Sigmoid colon (tissue), 7 donors: ENCODE data around the gene RGS8. TPM values are rescaled to one million over a fixed set of nuclear protein-coding genes. Genes with fewer than 3 reads are reported as not detected.

Experiments used
- DNase-seq: peaks from one replicate; pipeline ENCODE4 v3.0.0-alpha.2; 2019
- H3K27ac ChIP-seq, 4 donors: fragments of 200-600 bp; sonication (generic); one replicate each; pipeline ENCODE4 v1.5.1; 2016 to 2019; ENCODE audit warnings: mild to moderate bottlenecking in 1 of 4
- H3K27me3 ChIP-seq, 3 donors: fragments of 200-600 bp; sonication (generic); one replicate each; pipeline ENCODE4 v1.5.1; 2019; ENCODE audit warnings: mild to moderate bottlenecking in 1 of 3
- H3K36me3 ChIP-seq, 4 donors: fragments of 200-600 bp; sonication (generic); one replicate each; pipeline ENCODE4 v1.5.1; 2016 to 2019
- H3K4me1 ChIP-seq, 4 donors: fragments of 200-600 bp; sonication (generic); one replicate each; pipeline ENCODE4 v1.5.1; 2017 to 2019
- H3K4me3 ChIP-seq, 4 donors: fragments of 200-600 bp; sonication (generic); one replicate each; pipeline ENCODE4 v1.5.1; 2017 to 2019; ENCODE audit warnings: mild to moderate bottlenecking in 2 of 4, moderate library complexity in 1 of 4
- H3K9me3 ChIP-seq, 4 donors: fragments of 200-600 bp in 3 of 4; sonication (generic) in 3 of 4; one replicate each; pipeline versions ENCODE4 v1.5.1 to v1.6.1; 2013 to 2019
- EP300 ChIP-seq, 4 donors: sonication (generic); formaldehyde crosslinking; IDR thresholded peaks; one replicate each; pipeline ENCODE4 v1.6.1; 2017; ENCODE audit warnings: antibody characterized with exemption in 4 of 4
- POLR2A ChIP-seq, 2 donors: fragments of 450-650 bp; IDR thresholded peaks; one replicate each; pipeline ENCODE4 v1.6.1; 2016; ENCODE audit warnings: antibody characterized with exemption in 2 of 2, mild to moderate bottlenecking in 2 of 2, moderate library complexity in 2 of 2
- POLR2AphosphoS5 ChIP-seq, 4 donors: sonication (generic); formaldehyde crosslinking; IDR thresholded peaks; one replicate each; pipeline ENCODE4 v1.6.1; 2017; ENCODE audit warnings: antibody characterized with exemption in 4 of 4
- WGBS, 2 donors: extraction: QIAGEN DNeasy Blood & Tissue Kit; methylation state at CpG; one replicate each; pipeline ENCODE4 v1.1.7; 2013; 5-methylcytosine and 5-hydroxymethylcytosine counted together
- intact Hi-C: fragments of 100-400 bp; cut with DNase I; formaldehyde crosslinking; loops from one replicate; pipeline ENCODE4 v1.15.1; 2023
- polyA plus RNA-seq, 3 donors: library from polyadenylated mRNA; stranded (reverse); fragments of 200-250 nt; gene quantifications; one replicate each; pipeline ENCODE4 v1.2.3, GENCODE V29; 2013
- total RNA-seq, 4 donors: library from RNA; depleted of rRNA; stranded (reverse); fragments of >200 nt; gene quantifications; one replicate each; pipeline ENCODE4 v1.1.0, GENCODE V29; 2016
- TF ChIP-seq, protein P1 (sequence below), 4 experiments: fragments of 450-650 bp in 3 of 4; fragments of 200-600 bp in 1 of 4; IDR thresholded peaks; one replicate each; pipeline ENCODE4 v1.5.1; 2016 to 2019; ENCODE audit warnings: antibody characterized with exemption in 4 of 4, mild to moderate bottlenecking in 3 of 4, moderate library complexity in 2 of 4
- donor health status: healthy with polysubstance abuse.
- donor health status: Bipolar disorder and iron deficiency.
- donor health status: healthy.

The RGS8 gene
- total and polyA plus RNA-seq, 7 donors: under 0.01 to 0.54 (median 0.04) TPM; not detected in 4

DNA sequence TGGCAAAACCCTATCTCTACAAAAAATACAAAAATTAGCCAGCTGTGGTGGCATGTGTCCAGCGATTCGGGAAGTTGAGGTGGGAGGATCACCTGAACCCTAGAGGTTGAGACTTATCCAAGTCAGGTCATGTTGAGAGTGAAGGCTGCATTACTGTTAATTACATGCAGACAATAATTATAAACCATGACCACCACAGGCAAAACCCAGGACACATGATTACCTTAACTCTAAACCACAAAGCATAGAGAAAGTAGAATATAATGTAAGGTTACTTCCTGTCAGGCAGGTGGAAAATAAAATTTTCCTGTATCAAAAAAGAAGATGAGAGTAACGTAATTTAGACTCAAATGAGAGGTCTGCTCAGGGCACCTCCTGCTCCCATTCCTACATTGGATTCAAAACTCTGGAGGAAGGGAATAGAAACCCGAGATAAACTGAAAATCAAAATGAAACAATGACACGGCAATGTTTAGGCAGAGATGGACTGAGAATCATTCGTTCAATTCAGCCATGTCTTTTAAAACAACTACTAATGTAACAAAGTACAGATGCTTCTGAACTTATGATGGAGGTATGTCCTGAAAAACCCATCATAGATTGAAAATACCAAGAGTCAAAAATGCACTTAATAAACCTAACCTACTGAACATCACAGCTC lies 33.6 kb downstream of the RGS8 start:
- no peak overlapping the region for H3K27ac ChIP-seq
- TF ChIP-seq POLR2A (IDR thresholded peaks at IDR 0.05): no peak
- no peak for TF ChIP-seq POLR2AphosphoS5 (IDR thresholded peaks at IDR 0.05)
- no peak for TF ChIP-seq EP300 (IDR thresholded peaks at IDR 0.05)
- TF ChIP-seq, protein P1, sequence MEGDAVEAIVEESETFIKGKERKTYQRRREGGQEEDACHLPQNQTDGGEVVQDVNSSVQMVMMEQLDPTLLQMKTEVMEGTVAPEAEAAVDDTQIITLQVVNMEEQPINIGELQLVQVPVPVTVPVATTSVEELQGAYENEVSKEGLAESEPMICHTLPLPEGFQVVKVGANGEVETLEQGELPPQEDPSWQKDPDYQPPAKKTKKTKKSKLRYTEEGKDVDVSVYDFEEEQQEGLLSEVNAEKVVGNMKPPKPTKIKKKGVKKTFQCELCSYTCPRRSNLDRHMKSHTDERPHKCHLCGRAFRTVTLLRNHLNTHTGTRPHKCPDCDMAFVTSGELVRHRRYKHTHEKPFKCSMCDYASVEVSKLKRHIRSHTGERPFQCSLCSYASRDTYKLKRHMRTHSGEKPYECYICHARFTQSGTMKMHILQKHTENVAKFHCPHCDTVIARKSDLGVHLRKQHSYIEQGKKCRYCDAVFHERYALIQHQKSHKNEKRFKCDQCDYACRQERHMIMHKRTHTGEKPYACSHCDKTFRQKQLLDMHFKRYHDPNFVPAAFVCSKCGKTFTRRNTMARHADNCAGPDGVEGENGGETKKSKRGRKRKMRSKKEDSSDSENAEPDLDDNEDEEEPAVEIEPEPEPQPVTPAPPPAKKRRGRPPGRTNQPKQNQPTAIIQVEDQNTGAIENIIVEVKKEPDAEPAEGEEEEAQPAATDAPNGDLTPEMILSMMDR (IDR thresholded peaks at IDR 0.05): no peak
- H3K27me3 ChIP-seq: no peaks in the 10 kb centered on the region
- intact Hi-C loops: no loop called here
- 81 to 92% methylated on average over 6 of the region's 6 CpGs for WGBS, 2 donors
- no peak overlapping the region for H3K4me3 ChIP-seq
- H3K36me3 ChIP-seq: no peaks in the 10 kb centered on the region
- H3K4me1 ChIP-seq: no peaks in the 10 kb centered on the region
- no peak for DNase-seq
- H3K9me3 ChIP-seq: no peaks in the 10 kb centered on the region

GRCh38 chr1:182649041-182649440 lies 35.3 kb downstream of the RGS8 start:
- Histone ChIP-seq H3K27ac (no peak overlapping the region), H3K36me3 (no peaks in the 10 kb centered on the region), H3K4me1 (no peaks in the 10 kb centered on the region), H3K9me3 (no peaks in the 10 kb centered on the region), H3K27me3 (no peaks in the 10 kb centered on the region), H3K4me3 (no peak overlapping the region)
- no peak for DNase-seq
- intact Hi-C loops: no loop called here
- 92 to 94% methylated on average over 7 of the region's 7 CpGs for WGBS, 2 donors
- TF ChIP-seq, protein P1 (IDR thresholded peaks at IDR 0.05): no peak
- no peak for TF ChIP-seq EP300 (IDR thresholded peaks at IDR 0.05)
- no peak for TF ChIP-seq POLR2A (IDR thresholded peaks at IDR 0.05)
- no peak for TF ChIP-seq POLR2AphosphoS5 (IDR thresholded peaks at IDR 0.05)

GRCh38 chr1:182646739-182647138 lies 37.6 kb downstream of the RGS8 start:
- no peaks in the 10 kb centered on the region for H3K9me3 ChIP-seq
- H3K4me3 ChIP-seq: no peak overlapping the region
- H3K4me1 ChIP-seq: no peaks in the 10 kb centered on the region
- no peaks in the 10 kb centered on the region for H3K36me3 ChIP-seq
- no peaks in the 10 kb centered on the region for H3K27me3 ChIP-seq
- H3K27ac ChIP-seq: no peak overlapping the region
- TF ChIP-seq EP300 (IDR thresholded peaks at IDR 0.05): no peak
- TF ChIP-seq, protein P1 (IDR thresholded peaks at IDR 0.05): no peak
- no peak for TF ChIP-seq POLR2A (IDR thresholded peaks at IDR 0.05)
- no peak for TF ChIP-seq POLR2AphosphoS5 (IDR thresholded peaks at IDR 0.05)
- intact Hi-C loops: no loop called here
- no peak for DNase-seq
- 10 to 64% methylated on average over 2 of the region's 2 CpGs for WGBS, 2 donors

GRCh38 chr1:182644886-182645285 lies 39.5 kb downstream of the RGS8 start:
- DNase-seq: no peak
- H3K36me3 ChIP-seq: no peaks in the 10 kb centered on the region
- no peak overlapping the region for H3K27ac ChIP-seq
- H3K4me1 ChIP-seq: no peaks in the 10 kb centered on the region
- TF ChIP-seq POLR2AphosphoS5 (IDR thresholded peaks at IDR 0.05): no peak
- TF ChIP-seq POLR2A (IDR thresholded peaks at IDR 0.05): no peak
- TF ChIP-seq, protein P1 (IDR thresholded peaks at IDR 0.05): no peak
- no peak for TF ChIP-seq EP300 (IDR thresholded peaks at IDR 0.05)
- intact Hi-C loops: no loop called here
- H3K9me3 ChIP-seq: no peaks in the 10 kb centered on the region
- WGBS, 2 donors: 80 to 85% methylated on average over 4 of the region's 4 CpGs
- H3K27me3 ChIP-seq: no peaks in the 10 kb centered on the region
- no peak overlapping the region for H3K4me3 ChIP-seq

DNA sequence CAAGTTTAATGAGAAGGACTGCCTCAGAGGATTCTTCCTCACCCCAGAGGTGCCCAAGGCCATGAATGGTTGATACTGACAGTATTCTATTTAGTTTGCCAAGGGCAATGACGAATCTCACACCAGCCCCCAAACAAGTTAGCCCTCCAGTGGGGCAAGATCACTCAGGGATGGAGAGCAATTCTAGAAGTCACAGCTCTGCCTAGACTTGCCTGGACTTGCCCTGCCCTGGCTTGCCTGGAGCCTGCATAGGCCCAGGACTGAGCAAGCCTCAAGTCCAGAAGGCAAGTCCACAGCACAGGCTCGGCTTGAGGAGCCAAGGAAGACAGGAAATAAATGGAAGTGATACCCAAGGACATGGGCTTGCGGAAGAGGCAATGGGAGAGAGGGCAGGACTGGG lies 40.7 kb downstream of the RGS8 start:
- H3K4me3 ChIP-seq: no peak overlapping the region
- intact Hi-C loops: no loop called here
- no peak for DNase-seq
- no peak overlapping the region for H3K27ac ChIP-seq
- no peaks in the 10 kb centered on the region for H3K4me1 ChIP-seq
- TF ChIP-seq, protein P1 (IDR thresholded peaks at IDR 0.05): no peak
- no peak for TF ChIP-seq POLR2A (IDR thresholded peaks at IDR 0.05)
- TF ChIP-seq POLR2AphosphoS5 (IDR thresholded peaks at IDR 0.05): no peak
- no peak for TF ChIP-seq EP300 (IDR thresholded peaks at IDR 0.05)
- WGBS, 2 donors: 90 to 91% methylated on average over 3 of the region's 3 CpGs
- no peaks in the 10 kb centered on the region for H3K36me3 ChIP-seq
- H3K9me3 ChIP-seq: no peaks in the 10 kb centered on the region
- no peaks in the 10 kb centered on the region for H3K27me3 ChIP-seq
